HG02852 (cell line): ENCODE measurements around the gene TTC3.
A peak's percentile ranks its signal among the peaks of the same experiment; 100 is the strongest.
"Not testable (repeated sequence)": the region's sequence is repeated elsewhere in the genome, so short reads cannot be mapped to it uniquely, and the experiment has no call there.

Experiments
- ATAC-seq: cut with Tn5 transposase; IDR thresholded peaks from one replicate; pipeline ENCODE4 v1.9.1; 2021; ENCODE audit warnings: mild to moderate bottlenecking, moderate library complexity; ENCODE audit not compliant: unreplicated experiment

Gene TTC3

DNA sequence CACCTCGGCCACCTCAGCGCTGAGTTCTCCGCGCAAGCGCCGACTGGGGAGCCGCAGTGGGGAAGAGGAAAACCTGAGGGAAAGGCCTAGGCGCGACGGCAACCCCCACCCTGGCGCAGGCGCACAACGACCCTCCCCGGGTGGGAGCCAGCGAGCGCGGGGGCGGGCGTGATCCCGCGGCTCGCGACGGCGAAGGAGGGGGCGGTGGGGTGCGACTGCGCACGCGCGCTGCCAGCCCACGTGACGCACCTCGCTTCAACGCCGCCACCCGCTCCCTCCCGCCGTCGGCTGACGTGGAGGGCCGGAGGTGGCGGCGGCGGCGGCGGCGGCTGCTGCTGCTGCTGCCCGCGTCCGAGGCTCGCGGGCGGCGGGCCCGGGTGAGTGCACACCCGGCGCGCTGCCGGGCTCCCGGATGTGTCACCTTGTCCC lies at the start of gene TTC3, which contains the start of gene PIGP:
TSS of gene TTC3 (plus strand) at position 267 of the 429 bp plus-strand sequence. CDS start 14,004 bp downstream, outside the sequence.
TSS of gene PIGP (minus strand) at position 84 of the 429 bp plus-strand sequence. CDS start 556 bp downstream, outside the sequence.
- peak; percentile 60 for ATAC-seq

GRCh38 chr21:37026499-37026898 lies 46.6 kb upstream of the TTC3 start:
- ATAC-seq: no peak

DNA sequence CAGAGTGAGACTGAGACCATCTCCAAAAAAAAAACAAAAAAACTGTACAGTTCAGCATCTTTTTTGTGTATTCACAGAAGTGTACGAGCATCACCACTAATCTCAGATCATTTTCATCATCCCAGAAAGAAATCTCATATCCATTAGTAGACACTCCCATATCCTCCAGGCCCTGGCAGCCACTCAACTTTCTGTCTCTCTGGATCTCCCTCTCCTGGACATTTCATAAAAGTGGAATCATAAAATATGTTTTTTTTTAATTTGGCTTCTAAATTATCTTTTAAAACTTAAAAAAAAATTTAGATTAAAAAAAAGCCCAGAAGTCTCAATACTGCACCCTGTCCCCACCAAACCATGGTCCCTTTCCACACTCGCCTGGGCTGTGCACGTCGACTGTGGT lies 44.5 kb upstream of the TTC3 start:
- ATAC-seq: no peak

- no peak for ATAC-seq
Measured at GRCh38 chr21:37030864-37031263, 42.2 kb upstream of the TTC3 start.

DNA sequence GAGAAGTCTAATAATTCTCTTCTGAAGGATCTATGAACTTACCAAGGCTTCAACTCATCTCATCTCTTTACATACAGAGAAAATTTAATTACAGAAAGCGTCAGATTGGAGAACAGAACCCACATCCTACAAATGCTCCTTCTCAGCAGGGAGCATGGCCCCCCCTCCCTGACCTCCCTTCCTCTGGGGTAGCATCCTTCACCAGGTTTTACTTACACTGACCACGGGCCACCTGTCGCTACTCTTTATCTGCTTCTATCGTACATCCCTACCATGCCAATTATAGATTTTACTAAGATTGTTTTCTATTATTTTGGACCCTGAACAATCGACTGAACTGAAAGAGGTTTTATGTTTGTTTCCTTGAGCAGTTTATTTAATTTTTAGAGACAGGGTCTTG lies 40.8 kb upstream of the TTC3 start:
- no peak for ATAC-seq

GRCh38 chr21:37032877-37033471 lies 40.1 kb upstream of the TTC3 start:
- ATAC-seq: no peak

DNA sequence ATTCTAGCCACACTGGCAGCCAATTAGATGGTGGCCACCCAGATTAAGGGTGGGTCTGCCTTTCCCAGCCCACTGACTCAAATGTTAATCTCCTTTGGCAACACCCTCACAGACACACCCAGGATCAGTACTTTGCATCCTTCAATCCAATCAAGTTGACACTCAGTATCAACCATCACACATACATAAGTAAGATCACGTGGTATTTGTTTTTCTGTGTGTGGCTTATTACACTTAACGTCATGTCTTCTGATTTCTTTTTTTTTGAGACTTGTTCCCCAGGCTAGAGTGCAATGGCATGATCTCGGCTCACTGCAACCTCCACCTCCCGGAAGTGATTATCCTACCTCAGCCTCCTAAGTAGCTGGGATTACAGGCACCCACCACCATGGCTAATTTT lies 38.7 kb upstream of the TTC3 start:
- ATAC-seq: not testable (repeated sequence)

GRCh38 chr21:37036177-37036576 lies 36.9 kb upstream of the TTC3 start:
- ATAC-seq: no peak

GRCh38 chr21:37039411-37040075 lies 33.5 kb upstream of the TTC3 start:
- ATAC-seq: no peak

DNA sequence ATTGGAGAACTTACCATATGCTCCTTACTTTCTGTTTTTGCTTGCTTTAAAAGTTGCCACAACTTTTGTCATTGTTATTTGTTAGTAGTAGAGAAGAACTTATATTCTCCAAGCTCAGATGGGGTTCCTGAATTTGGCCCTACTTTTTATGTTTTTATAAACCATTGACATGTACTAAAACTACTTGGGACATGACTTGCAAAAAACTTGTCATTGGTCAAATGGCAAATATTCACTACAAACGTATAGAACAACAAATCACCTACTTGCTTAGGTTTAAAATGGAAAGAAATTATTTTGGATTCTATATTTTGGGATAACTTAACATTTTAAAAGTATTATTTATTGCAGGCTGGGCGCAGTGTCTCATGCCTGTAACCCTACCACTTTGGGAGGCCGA lies 32.8 kb upstream of the TTC3 start:
- ATAC-seq: no peak

GRCh38 chr21:37041706-37042271 lies 31.3 kb upstream of the TTC3 start:
- no peak for ATAC-seq

GRCh38 chr21:37043818-37044217 lies 29.2 kb upstream of the TTC3 start:
- no peak for ATAC-seq

- ATAC-seq: no peak
Measured at GRCh38 chr21:37044643-37045042, 28.4 kb upstream of the TTC3 start.

GRCh38 chr21:37045149-37045548 lies 27.9 kb upstream of the TTC3 start:
- no peak for ATAC-seq

GRCh38 chr21:37045556-37045955 lies 27.5 kb upstream of the TTC3 start:
- no peak for ATAC-seq

DNA sequence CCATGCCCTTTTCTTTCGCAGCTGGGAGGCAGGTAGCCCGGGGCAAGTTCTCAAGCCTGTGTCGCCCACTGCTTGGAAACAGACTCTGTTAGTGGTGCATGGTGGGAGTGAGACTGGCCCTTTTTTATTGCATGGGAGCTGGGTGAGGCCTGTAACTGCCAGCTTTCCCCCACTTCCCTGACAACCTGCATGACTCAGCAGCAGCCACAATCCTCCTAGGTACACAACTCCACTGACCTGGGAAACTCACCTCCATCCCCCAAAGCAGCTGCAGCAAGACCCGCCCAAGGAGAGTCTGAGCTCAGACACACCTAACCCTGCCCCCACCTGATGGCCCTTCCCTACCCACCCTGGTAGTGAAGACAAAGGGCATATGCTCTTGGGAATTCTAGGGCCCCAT lies 26.0 kb upstream of the TTC3 start:
- no peak for ATAC-seq

DNA sequence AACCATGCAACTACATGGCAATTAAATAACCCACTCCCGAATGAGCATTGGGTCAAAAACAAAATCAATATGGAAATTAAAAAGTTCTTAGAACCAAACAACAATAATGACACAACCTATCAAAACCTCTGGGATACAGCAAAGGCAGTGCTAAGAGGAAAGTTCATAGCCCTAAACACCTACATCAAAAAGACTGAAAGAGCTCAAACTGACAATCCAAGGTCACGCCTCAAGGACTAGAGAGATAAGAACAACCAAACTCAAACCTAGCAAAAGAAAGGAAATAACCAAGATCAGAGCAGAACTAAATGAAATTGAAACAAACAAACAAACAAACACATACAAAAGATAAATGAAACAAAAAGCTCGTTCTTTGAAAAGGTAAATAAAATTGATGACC lies 23.3 kb upstream of the TTC3 start:
- ATAC-seq: not testable (repeated sequence)

DNA sequence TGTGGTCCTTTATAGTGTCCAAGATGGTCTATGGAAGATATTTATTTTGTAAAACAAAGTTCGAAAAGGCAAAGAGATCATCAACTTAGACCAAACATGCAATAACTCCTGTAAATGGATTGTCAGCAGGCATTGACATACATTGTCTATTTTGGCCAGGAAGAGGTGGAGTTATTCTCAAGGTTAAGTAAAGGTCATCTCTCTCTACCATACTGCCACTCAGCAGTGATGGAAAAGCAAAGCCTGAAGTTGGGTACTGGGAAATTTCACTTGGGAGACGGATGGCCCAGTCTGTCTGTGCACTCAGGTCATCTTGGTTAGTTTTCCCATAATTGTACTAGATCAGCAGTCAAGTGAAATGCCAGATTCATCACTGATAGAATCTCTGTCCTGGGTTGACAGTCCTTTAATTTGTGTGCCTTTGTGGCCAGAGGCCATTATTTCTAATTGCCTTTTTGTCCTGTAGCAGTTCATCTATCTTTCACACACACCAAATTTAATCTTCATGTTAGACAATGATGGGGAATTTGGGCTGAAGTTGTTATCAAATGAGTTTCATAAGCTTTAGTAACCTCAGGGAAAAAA lies 17.7 kb upstream of the TTC3 start:
- ATAC-seq: no peak

DNA sequence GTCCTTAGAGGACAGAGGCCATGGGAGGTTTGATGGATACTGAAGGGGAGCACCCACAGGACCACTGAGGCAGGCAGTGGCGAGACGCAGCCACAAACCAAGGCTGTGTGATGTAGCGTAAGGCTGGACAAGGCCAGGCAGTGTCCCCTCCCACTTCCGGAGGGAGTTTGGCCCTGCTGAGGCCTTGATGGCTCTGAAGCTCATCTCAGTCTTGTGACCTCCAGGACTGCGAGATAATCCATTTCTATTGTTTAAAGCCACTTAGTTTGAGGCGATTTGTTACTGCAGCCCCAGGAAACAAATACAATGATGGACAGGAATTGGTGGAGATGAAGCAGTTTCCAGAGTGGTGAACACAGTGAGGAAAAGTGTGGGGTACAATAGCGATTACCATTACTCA lies 15.4 kb upstream of the TTC3 start:
- ATAC-seq: no peak

- ATAC-seq: no peak
Measured at GRCh38 chr21:37058261-37058660, 14.8 kb upstream of the TTC3 start.

DNA sequence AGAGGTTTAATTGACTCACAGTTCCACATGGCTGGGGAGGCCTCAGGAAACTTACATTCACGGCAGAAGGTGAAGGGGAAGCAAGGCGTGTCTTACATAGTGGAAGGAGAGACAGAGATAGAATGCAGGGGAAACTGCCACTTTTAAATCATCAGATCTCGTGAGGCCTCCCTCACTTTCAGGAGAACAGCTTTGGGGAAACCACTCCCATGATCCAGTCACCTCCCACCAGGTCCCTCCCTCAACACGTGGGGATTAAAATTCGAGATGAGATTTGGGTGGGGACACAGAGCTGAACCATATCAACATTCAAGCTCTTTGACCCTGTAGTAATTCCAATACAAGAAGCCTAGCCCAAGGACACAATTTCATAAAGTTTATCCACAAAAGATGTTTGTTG lies 13.9 kb upstream of the TTC3 start:
- no peak for ATAC-seq

- no peak for ATAC-seq
Measured at GRCh38 chr21:37060296-37060695, 12.8 kb upstream of the TTC3 start.
